Stimulated activated CD8-positive, alpha-beta memory T cell treated with anti-CD3 and anti-CD28 coated beads, Interleukin-12 subunit alpha, Interleukin-12 subunit beta, amount 100 ng/mL, for 4 hours (primary cell): Measurements from ENCODE around the gene TMEM164.

Experiments used
- DNase-seq: peaks from one replicate; pipeline ENCODE4 v3.0.0-alpha.2; 2020; ENCODE audit warnings: low read depth

Gene TMEM164

GRCh38 chrX:110003167-110004156 lies 548 bp downstream of the TMEM164 start:
- no peak for DNase-seq

DNA sequence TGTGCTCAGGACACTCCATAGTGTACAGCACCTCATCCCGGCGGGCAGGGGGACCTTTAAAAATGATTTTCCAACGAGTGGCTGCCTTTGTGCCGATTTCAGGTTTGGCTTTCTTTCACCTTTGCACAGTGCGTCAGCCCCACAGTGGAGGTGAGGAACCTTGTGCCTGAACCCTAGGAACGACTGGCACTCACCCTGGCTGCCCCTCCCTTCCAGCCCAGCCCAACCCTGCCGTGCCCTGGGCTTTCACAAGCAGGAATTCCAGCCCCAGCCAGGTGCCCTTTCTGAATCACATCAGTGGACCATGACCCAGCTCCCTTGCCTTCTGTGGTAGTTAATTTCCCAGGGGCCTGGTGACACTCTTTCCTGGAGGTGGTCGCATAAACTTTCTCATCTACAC lies 1.3 kb downstream of the TMEM164 start:
- no peak for DNase-seq

DNA sequence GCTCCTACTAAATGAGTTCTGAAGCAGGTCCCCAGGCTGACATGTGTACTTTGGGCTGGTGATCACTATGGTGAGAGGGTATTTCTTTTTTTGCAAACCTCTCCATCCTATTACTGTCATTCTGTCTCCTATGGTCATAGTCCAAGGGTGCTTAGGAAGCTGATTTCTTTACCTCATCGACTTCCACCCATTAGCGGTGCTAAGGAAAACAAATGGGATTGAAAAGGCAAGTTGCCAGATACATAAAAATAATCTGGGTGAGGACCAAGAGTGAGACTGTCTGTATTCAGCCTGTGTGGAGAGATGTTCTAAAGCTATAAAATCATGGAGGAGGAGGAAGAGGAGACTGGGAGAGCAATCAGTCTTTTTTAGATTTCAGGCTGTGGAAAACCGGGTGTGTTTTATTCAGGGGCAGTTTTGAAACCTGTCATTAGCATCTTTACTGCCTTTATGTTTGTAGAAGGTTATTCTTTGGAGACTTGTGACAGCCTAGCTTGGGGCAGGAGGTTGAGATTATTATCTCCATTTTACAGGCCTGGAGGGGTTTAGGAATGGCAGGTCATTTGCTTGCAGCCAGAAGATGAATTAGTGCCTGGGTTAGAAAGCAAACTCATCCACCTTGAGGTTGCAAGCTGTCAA lies 1.9 kb downstream of the TMEM164 start:
- no peak for DNase-seq

DNA sequence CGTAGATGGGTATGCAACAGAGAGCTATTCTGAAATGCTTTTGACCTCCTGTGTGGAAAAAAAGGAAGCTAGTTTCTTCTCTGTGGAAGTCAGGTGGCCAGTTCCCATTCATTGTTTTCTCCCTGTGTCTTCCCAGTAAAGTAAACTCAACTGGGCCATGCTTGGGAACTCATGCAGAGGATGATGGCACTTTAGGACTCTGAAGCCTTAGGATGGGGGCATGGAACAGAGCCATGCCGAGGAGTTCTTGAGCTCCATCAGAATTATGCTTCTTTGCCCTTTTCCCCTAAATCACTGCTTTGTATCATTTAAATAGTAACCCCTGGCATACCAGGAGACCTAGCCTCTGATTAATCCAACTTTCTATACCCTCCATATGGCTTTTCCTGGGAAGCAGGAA lies 3.2 kb downstream of the TMEM164 start:
- no peak for DNase-seq

DNA sequence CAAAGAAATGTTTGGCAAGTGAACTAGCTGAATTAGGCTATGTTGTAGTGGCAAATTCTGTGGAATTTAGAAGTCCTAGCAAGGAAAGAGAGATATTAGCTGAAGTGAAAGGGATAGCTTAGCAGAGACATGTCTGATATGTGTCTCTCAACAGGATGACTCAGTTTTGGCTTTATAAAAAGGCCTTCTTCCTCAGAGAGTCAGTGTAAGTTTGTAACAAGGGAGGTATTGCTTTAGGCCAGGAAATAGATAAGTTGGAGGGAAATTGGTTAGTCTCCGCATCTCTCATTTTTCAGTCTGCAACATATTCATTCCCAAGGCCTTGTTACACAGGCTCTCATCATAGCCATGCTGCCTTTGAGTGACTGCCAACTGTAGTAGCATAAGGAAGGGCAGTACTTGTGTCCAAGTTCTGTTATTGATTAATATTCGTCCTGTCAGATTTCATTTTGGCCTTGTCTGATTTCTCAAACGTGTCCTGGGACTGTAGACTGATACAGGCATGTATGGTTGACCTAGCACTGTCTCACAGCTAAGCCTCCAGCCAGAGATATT lies 4.0 kb downstream of the TMEM164 start:
- no peak for DNase-seq

DNA sequence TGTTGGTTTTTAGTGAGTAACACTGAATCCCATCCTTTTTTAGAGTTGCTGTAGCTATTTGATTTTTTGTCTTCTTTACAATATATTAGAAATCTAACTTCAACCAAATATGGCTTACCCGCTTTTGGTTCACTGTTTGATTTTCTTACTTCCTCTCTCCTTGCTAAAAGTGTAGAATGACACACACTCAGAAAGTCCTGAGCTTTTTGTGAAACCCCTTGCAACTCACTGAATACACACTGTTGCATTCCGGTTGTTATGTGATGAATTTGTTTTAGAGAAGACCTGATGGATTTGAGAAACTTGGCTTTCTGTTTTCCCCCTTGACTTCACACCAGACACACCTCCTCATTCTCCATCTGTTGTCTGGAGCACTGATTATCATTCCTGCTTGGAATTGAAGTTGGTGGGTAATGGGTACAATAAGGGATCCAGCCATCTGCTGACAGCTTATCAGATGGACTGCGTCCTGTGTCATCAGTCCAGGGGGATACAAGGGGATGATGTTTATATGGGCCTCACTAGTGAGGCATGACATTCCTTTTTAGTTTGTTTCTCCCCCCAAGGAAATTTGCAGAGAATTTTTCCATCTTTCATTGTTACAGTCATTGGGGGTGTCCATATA lies 5.2 kb downstream of the TMEM164 start:
- no peak for DNase-seq

DNA sequence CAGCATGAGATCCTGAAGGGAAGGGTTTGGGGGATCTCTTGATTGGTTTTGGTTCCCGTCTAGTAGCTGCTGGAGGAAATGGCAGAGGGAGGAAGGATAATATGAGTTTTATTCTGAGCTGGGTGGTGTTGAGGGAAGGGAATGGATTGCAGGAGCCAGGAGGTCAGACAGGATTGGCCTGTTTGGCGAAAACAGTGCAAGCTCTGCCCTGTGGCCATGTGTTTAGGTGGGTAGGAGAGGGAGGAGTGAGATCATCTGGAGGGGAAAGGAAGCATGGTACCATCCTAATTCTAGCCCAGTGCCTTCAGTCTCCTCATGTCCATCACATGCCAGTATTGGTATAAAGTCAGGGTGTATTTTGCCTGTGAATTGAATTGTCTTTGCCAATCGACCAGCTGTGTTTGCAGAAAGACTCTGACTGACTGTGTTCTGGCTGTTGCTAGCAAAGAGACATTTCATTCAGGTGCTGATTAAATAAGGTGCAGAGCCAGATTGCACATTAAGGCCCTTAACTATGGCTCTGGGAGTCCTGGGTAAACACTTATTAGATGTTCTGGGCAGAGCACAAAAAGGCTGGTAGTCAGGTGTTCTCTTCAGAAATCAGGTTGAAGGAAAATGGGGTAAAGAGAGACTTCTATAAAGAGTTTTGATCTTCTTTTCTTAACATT lies 10.0 kb downstream of the TMEM164 start:
- DNase-seq = no peak

GRCh38 chrX:110013968-110014367 lies 11.1 kb downstream of the TMEM164 start:
- no peak for DNase-seq

DNA sequence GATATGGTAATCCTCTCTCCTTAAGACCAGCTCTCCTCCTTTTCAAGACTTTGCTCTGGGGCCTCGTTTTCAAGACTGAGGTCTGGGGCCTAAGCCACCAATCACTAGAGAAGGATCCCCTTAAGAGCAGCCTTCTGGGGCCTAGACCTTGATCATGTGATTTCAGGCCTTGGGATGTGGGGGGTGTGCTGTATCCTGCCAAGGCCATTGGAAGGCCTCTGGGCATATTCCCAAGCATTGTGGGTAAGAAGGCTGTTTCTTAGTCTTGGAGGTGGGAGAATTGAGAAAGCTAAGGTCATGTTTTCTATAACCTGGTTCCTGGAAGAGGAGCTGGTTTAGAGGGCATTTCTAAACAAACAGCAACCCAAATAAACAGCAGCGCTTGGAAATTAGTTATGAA lies 12.1 kb downstream of the TMEM164 start:
- no peak for DNase-seq

- no peak for DNase-seq
Measured at GRCh38 chrX:110015915-110016314, 13.0 kb downstream of the TMEM164 start.

DNA sequence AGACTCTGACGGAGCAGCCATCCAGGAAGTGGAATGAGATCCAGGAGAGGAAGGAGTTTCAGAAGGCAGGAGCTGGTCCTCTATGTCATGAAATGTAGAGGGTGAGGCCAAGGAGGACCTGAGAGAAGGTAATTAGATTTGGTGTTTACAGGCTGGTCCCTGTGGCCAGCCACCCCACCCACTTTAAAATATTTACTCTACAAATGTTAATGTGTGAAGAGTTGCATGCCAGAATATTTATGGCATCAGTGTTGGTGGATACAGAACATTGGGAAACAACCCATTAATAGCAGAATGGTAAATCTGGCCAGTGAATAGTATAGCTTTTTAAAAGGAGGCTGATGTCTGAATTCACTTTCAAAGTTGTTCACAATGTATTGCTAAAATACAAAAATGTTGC lies 17.6 kb downstream of the TMEM164 start:
- DNase-seq = no peak

GRCh38 chrX:110021258-110022022 lies 18.5 kb downstream of the TMEM164 start:
- DNase-seq = no peak

DNA sequence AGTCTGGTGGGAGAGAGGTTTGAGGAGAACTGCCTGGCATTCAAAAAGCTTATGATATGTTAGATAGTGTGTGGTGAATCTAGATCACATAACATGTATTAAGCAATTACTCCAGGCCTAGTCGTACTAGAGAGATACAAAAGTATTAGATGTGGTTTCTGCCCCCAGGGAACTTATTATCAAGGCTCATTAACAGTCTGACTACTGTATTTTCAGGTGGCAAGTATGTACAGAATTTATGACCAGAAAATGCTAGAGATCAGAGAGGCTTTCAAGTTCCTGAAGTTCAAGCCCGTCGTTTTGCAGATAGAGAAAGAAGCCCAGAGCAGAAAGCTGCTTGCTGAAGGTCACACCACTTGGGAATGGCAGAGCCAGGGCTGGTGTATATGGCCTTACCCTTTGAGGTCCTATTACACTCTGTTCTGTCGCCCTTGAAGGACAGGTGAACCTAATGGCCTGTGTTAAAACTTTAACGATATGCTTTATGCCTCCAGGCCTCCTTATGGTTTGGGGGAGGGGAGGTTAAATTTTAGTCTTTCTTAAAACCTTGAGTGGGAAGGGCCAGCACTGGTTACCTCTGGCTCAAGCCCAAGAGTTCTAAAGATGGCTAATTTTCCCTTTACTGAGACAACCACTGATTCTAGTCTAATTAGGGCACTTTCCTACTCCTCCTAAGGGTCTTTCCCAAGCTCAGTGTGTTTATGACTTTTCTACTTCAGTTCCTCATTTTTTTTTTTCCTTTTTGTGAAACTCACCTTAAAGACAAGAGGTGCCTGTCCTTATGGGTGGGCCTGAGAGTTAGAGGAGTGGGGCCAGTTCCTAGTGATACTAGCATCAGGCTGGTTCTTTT lies 19.9 kb downstream of the TMEM164 start:
- no peak for DNase-seq

DNA sequence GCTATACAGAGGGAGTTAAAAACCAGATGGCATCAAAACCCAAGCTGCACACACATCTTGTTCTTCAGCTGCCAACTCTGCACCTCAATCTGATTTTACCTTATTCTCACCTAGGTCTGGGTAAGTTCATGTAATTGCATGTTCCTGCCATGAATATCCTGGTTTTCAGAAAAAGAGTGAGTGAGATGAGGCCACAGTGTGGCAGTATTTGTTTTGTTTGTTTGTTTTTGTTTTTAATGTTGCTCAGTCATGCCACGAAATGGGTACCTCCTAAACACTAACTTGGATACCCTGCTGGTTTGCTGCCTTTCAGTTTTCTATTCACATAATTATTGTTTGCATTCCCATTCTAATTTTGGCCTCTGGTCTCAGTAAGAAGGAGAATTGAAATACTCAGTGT lies 22.5 kb downstream of the TMEM164 start:
- no peak for DNase-seq

DNA sequence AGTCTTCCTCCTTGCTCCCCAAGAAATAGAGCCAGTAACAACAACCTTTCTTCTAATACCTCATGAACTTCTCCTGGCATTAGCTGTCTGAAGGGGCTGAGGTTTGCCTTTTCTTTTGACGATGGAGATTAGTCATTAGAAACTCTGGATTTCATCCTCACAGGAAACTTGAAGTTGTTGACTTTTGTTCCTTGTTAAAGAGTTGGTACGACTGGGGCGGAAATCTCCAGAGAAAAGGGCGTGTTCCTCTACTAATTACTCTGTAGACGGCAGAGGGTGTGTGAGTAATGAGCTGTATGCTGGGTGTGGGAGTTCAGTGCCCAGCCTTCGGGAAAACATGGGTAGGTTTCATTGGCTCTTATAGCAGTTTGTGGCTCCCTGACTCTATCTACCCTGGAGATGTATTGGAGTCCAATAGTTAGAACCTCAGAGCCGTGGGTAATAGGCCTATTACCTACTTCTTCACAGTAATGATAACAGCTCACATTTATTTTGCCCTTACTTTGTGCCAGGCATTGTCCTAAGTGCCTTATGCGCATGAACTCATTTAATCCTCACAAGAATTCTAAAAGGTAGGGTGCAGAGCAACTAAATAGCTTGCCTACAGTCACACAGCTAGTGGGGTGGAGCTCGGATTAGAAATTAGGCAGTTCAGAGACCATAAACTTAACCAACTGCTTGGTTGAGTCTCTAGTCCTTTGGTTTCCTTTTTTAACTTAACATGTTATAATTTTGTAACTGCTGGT lies 23.4 kb downstream of the TMEM164 start:
- no peak for DNase-seq

DNA sequence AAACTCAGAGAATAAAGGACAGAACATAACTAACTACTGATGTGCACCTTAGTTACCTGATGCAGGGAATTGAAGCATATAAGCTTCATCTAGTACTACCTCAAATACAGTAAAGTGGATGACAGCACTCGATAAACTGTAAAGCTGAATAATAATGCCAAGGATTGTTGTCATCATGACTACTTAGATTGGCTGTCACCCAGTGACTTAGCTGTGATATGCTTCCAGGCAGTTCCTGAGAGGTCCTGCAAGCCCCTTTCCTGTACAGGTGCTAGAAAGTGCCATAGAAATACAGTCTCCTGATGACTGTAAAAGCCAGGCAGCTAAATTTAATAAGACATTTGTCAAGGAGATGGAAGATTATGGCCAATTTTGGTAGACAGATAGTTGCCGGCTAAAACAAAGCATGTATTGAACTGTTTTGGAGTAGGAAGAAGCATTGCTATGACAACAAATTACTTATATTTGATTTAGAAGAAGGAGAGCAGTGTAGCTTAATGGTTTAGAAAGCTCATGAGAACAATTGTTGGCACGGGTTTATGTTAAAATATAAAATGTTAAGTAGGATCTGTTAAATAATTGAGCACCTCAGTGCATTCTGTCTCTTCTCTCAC lies 29.7 kb downstream of the TMEM164 start:
- no peak for DNase-seq

- DNase-seq = no peak
Measured at GRCh38 chrX:110034036-110034435, 31.1 kb downstream of the TMEM164 start.

DNA sequence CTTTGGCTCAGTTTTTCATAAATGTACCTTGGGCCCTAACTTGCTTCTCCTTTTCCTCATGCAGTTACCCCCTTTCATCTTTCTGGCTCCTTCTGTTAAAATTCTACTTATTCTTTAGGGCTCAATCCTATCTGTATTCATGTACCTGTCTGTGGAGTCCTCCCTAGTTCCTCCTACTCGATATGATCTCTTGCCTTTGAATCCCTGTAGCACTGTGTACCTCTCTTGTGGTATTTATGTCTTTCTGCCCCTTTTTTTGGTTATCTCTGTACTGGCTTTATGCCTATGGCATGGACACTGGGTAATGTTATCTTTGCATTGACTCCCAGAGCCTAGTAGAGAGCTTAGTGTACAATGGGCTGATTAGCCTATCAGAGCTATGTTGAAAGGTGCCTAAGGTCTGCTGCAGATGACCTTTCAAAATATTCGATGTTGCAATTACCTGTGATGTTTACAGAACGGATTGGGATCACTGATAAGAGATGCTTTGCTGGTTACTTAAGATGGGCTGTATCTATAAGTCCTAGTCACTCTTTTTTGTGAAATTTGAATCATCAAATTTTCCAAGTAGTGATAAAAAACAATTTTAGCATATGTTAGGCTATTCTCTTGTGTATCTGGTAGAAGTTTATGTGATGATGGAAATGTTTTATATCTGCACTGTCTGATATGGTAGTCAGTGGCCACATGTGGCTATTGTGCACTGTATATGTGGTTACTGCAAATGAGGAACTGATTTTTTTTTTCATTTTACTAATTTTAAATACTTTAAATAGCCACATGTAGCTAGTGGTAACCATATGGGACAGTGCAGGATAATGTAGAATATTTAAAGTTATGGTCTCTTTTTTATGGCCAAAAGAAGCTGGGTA lies 33.5 kb downstream of the TMEM164 start:
- DNase-seq = no peak
